Measurements from ENCODE around the gene EZR.

- TF ChIP-seq CTCF (IDR thresholded peaks at IDR 0.05; ENCODE audit: insufficient read depth, low read length): no peak
- TF ChIP-seq POLR2AphosphoS5 (IDR thresholded peaks at IDR 0.05; ENCODE audit: low read depth): no peak
Measured at GRCh38 chr6:158754738-158755137, 64.4 kb downstream of the EZR start.

All from HL-60 (cell line).